Measurements from ENCODE around the gene MYO9B.
A peak's percentile ranks its signal among the peaks of the same experiment; 100 is the strongest.
"Not testable (repeated sequence)": the region's sequence is repeated elsewhere in the genome, so short reads cannot be mapped to it uniquely, and the experiment has no call there.

The MYO9B gene

DNA sequence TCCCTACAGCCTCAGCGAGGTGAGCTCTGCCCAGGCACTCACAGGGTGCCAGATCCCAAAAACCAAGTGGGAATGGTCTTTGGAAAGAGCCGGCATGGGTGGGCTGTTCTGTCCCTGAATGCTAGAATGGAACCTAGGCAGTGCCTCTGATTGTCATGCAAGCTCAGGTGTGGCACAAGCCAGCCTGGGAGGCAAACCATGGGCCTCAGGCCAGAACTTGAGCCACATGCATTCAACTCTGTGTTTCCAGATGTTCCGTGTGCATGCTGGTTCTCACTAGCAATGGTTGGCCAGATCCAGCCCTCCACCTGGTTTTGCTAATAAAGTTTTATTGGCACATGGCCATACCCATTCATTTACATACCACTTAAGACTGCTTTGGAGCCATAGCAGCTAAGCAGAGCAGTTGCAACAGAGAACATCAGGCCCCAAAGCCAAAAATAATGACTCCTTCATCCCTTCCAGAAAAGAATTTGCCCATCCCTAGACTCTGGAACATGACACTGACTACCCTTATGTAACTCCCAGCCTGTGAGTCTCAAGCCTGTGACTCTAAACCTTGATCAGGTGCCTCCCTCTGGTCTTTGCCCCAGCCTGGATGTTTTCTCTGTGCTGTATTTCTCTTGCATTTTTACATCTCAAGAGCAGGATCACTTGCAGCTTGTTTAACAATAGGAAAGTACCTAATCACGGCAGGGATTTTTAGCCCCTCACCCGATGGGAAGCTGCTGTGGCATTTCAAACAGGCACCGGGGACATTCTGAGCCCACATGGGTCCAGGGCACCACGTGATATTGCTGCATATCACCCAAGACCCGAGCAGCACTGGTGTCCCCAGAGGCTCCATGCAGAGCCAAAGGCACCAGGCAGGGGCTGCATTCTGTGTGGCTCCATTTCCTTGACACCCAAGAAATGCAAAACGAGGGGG, 84.2 kb downstream of the MYO9B start:
- peak; percentile 56 for FAIRE-seq
- no peak for DNase-seq (ENCODE audit: insufficient read length)
- TF ChIP-seq POLR2A (IDR thresholded peaks at IDR 0.05; ENCODE audit: low read depth, low read length): no peak; the same call in 1 of the 2 replicates
- 0 out of 2 replicates have a peak, but pooled peaks have one; percentile 10 for TF ChIP-seq POLR2AphosphoS5 (IDR thresholded peaks at IDR 0.05; ENCODE audit: low read depth, low read length)

- TF ChIP-seq TAF1 (IDR thresholded peaks at IDR 0.05; ENCODE audit: borderline replicate concordance, low read depth, low read length) (no peak), POLR2AphosphoS5 (IDR thresholded peaks at IDR 0.05; ENCODE audit: low read depth, low read length) (no peak), POLR2A (IDR thresholded peaks at IDR 0.05; ENCODE audit: low read depth, low read length) (no peak)
- FAIRE-seq (no peak), DNase-seq (ENCODE audit: insufficient read length) (no peak)
These were observed 85.3 kb downstream of the MYO9B start for GRCh38 chr19:17160908-17161307.

GRCh38 chr19:17162131-17162530, 86.6 kb downstream of the MYO9B start:
- FAIRE-seq; DNase-seq (ENCODE audit: insufficient read length): not testable (repeated sequence)

DNA sequence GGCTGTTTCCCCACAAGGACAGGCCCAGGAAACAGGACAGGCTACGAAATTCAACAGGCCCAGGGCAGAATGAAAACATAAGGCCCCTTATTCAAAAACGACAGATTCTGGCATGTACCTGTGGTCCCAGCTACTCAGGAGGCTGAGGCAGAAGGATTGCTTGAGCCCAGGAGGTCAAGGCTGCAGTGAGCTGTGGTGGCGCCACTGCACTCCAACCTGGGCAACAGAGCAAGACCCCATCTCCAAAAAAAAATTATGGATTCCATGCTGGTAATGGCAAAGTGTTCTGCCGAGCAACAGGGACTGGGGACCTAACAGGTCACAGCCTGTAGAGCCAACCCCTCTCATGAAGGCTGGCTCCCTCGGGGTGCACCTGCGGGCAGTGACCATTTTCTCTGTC, 87.0 kb downstream of the MYO9B start:
- FAIRE-seq (no peak), DNase-seq (ENCODE audit: insufficient read length) (no peak)
- TF ChIP-seq TAF1 (IDR thresholded peaks at IDR 0.05; ENCODE audit: borderline replicate concordance, low read depth, low read length) (no peak), POLR2A (IDR thresholded peaks at IDR 0.05; ENCODE audit: low read depth, low read length) (no peak), POLR2AphosphoS5 (IDR thresholded peaks at IDR 0.05; ENCODE audit: low read depth, low read length) (no peak)

DNA sequence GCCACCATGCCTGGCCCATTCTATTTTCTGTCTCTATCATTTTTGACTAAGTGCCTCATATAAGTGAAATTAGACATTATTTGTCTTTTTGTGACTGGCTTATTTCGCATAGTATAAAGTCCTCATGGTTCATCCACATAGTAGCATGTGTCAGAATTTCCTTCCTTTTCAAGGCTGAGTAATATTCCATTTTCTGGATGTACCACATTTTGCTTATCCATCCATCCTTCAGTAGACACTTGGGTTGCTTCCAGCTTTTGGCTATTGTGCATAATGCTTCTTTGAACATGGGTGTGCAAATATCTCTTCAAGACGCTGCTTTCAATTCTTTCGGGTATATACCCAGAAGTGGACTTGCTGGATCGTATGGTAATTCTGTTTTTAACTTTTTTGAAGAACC, 88.1 kb downstream of the MYO9B start:
- no peak for TF ChIP-seq POLR2AphosphoS5 (IDR thresholded peaks at IDR 0.05; ENCODE audit: low read depth, low read length)
- TF ChIP-seq POLR2A (IDR thresholded peaks at IDR 0.05; ENCODE audit: low read depth, low read length): no peak
- TF ChIP-seq TAF1 (IDR thresholded peaks at IDR 0.05; ENCODE audit: borderline replicate concordance, low read depth, low read length): no peak
- DNase-seq (ENCODE audit: insufficient read length): no peak

GRCh38 chr19:17164639-17165038, 89.1 kb downstream of the MYO9B start:
- TF ChIP-seq TAF1 (IDR thresholded peaks at IDR 0.05; ENCODE audit: borderline replicate concordance, low read depth, low read length) (no peak), POLR2AphosphoS5 (IDR thresholded peaks at IDR 0.05; ENCODE audit: low read depth, low read length) (no peak), POLR2A (IDR thresholded peaks at IDR 0.05; ENCODE audit: low read depth, low read length) (no peak)
- DNase-seq (ENCODE audit: insufficient read length): no peak
- no peak for FAIRE-seq

More for the DNA sequence above, 88.1 kb downstream of the MYO9B start:
- no peak for FAIRE-seq

- DNase-seq (ENCODE audit: insufficient read length): no peak
- FAIRE-seq: no peak
- no peak for TF ChIP-seq TAF1 (IDR thresholded peaks at IDR 0.05; ENCODE audit: borderline replicate concordance, low read depth, low read length)
- TF ChIP-seq POLR2AphosphoS5 (IDR thresholded peaks at IDR 0.05; ENCODE audit: low read depth, low read length): no peak
- TF ChIP-seq POLR2A (IDR thresholded peaks at IDR 0.05; ENCODE audit: low read depth, low read length): no peak
These were observed 90.1 kb downstream of the MYO9B start for GRCh38 chr19:17165715-17166114.

- TF ChIP-seq TAF1 (IDR thresholded peaks at IDR 0.05; ENCODE audit: borderline replicate concordance, low read depth, low read length) (no peak), POLR2AphosphoS5 (IDR thresholded peaks at IDR 0.05; ENCODE audit: low read depth, low read length) (no peak), POLR2A (IDR thresholded peaks at IDR 0.05; ENCODE audit: low read depth, low read length) (no peak)
- FAIRE-seq: peak; percentile 67
- peak; percentile 59 for DNase-seq (ENCODE audit: insufficient read length)
These were observed 95.1 kb downstream of the MYO9B start for GRCh38 chr19:17170538-17171297.

GRCh38 chr19:17171874-17172273, 96.3 kb downstream of the MYO9B start:
- DNase-seq (ENCODE audit: insufficient read length): no peak
- no peak for FAIRE-seq
- no peak for TF ChIP-seq TAF1 (IDR thresholded peaks at IDR 0.05; ENCODE audit: borderline replicate concordance, low read depth, low read length)
- no peak for TF ChIP-seq POLR2AphosphoS5 (IDR thresholded peaks at IDR 0.05; ENCODE audit: low read depth, low read length)
- no peak for TF ChIP-seq POLR2A (IDR thresholded peaks at IDR 0.05; ENCODE audit: low read depth, low read length)

DNA sequence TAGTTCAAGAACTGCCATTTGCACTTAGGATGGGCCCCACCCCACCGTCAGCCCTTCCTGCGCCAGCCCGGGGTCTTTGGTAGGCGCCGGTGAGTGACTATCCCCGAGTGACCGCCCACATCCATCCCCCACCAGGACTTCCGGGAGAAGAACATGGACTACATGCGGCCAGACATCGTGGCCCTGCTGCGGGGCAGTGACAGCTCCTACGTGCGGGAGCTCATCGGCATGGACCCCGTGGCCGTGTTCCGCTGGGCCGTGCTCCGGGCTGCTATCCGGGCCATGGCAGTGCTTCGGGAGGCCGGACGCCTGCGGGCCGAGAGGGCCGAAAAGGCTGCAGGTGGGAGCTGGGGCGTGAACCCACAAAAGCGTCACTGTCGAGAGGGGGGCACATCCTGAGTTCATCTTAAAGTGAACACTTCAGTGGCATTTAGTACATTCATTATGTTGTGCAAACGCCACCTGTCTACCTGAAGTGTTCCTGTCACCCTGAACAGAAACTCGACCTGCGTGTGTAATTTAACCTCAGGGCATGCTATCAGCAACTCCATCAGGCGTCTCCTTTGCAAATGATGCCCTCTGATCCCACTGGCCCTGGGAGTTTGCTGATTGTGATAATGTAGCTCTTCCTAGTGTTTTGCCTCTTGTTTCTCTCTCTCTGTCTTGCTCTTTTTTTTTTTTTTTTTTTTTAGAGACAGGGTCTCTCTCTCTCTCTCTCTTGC, 97.2 kb downstream of the MYO9B start:
- TF ChIP-seq POLR2A (IDR thresholded peaks at IDR 0.05; ENCODE audit: low read depth, low read length) (no peak), POLR2AphosphoS5 (IDR thresholded peaks at IDR 0.05; ENCODE audit: low read depth, low read length) (peak; percentile 45; the same call in 1 of the 2 replicates)
- FAIRE-seq (no peak), DNase-seq (ENCODE audit: insufficient read length) (no peak)

- FAIRE-seq (no peak), DNase-seq (ENCODE audit: insufficient read length) (no peak)
- no peak for TF ChIP-seq TAF1 (IDR thresholded peaks at IDR 0.05; ENCODE audit: borderline replicate concordance, low read depth, low read length)
- TF ChIP-seq POLR2AphosphoS5 (IDR thresholded peaks at IDR 0.05; ENCODE audit: low read depth, low read length): no peak
- TF ChIP-seq POLR2A (IDR thresholded peaks at IDR 0.05; ENCODE audit: low read depth, low read length): no peak
These were observed 102.7 kb downstream of the MYO9B start for GRCh38 chr19:17178291-17178690.
